Dendritic cell treated with granulocyte-macrophage colony-stimulating factor and Interleukin-4, amounts not matched to agents 40 ng/mL and 50 ng/mL, for 4 days (primary cell): ENCODE results near the gene CPA3.

Source experiments
- H3K27ac Mint-ChIP-seq: one replicate; pipeline ENCODE4 v1.8.0; 2022; ENCODE audit warnings: mild to moderate bottlenecking, mixed read lengths
- H3K27me3 Mint-ChIP-seq: one replicate; pipeline ENCODE4 v1.8.0; 2022; ENCODE audit warnings: mild to moderate bottlenecking, mixed read lengths
- H3K36me3 Mint-ChIP-seq: one replicate; pipeline ENCODE4 v1.8.0; 2022; ENCODE audit warnings: low read depth, mixed read lengths
- H3K4me1 Mint-ChIP-seq: one replicate; pipeline ENCODE4 v1.8.0; 2022; ENCODE audit warnings: low read depth, mixed read lengths
- H3K4me3 Mint-ChIP-seq: one replicate; pipeline ENCODE4 v1.8.0; 2022; ENCODE audit warnings: mild to moderate bottlenecking, moderate library complexity, mixed read lengths
- H3K9me3 Mint-ChIP-seq: one replicate; pipeline ENCODE4 v1.8.0; 2022; ENCODE audit warnings: mixed read lengths
- intact Hi-C: fragments of 100-400 bp; cut with micrococcal nuclease; formaldehyde crosslinking; loops from one replicate; pipeline ENCODE4 v1.15.0; 2022

The CPA3 gene

DNA sequence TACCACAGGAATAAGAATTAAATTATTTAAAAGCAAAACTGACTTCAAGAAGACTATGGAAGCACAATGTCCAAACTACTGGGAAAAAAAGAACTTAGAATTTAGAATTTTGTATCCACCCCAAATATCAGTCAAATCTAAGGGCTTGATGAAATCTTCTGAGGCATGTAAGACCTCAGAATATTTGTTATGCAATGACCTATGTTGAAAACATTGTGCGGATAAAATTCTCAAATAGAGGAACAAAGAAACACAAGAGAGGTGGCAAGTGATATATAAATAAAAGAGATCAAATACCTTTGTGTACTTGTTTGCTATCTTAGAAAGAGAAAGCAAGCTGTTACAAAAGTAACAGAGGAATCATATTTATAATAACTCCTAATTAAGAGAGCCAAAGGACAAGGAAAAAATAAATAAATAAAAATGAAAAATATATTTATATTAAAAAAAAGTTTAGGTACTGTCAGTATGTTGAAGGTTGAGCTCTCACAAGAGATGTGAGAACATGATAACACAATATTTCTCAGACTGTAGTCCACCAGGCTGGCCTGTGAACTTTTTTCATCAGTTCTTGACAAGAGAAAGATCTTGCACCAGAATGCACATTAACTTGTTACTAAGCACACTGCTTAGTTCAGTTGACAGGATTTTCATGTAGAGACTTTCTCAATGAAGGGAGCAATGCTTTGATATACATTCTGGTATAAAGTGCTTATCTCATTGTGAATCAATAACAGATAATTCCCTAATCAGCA is 50.0 kb downstream of the CPA3 start:
- Mint-ChIP-seq H3K4me3 (no peak overlapping the region), H3K27me3 (no peaks in the 10 kb centered on the region), H3K36me3 (no peaks in the 10 kb centered on the region), H3K4me1 (no peaks in the 10 kb centered on the region), H3K27ac (no peak overlapping the region), H3K9me3 (no peaks in the 10 kb centered on the region)
- intact Hi-C loops = no loop called here

- H3K27me3 Mint-ChIP-seq = no peaks in the 10 kb centered on the region
- H3K27ac Mint-ChIP-seq = no peak overlapping the region
- H3K9me3 Mint-ChIP-seq = no peaks in the 10 kb centered on the region
- no peak overlapping the region for H3K4me3 Mint-ChIP-seq
- intact Hi-C loops = no loop called here
- no peaks in the 10 kb centered on the region for H3K4me1 Mint-ChIP-seq
- no peaks in the 10 kb centered on the region for H3K36me3 Mint-ChIP-seq
These were observed 51.0 kb downstream of the CPA3 start for GRCh38 chr3:148916132-148916531.

GRCh38 chr3:148922467-148922866 is 57.4 kb downstream of the CPA3 start:
- intact Hi-C loops = no loop called here

GRCh38 chr3:148923592-148923991 is 58.5 kb downstream of the CPA3 start:
- Mint-ChIP-seq H3K4me1 (no peaks in the 10 kb centered on the region), H3K4me3 (no peak overlapping the region), H3K9me3 (no peaks in the 10 kb centered on the region), H3K27ac (no peak overlapping the region), H3K27me3 (no peaks in the 10 kb centered on the region), H3K36me3 (no peaks in the 10 kb centered on the region)
- intact Hi-C loops = no loop called here

More at GRCh38 chr3:148922467-148922866, 57.4 kb downstream of the CPA3 start:
- no peaks in the 10 kb centered on the region for H3K27me3 Mint-ChIP-seq
- H3K36me3 Mint-ChIP-seq = no peaks in the 10 kb centered on the region
- H3K27ac Mint-ChIP-seq = no peak overlapping the region
- no peaks in the 10 kb centered on the region for H3K9me3 Mint-ChIP-seq
- no peaks in the 10 kb centered on the region for H3K4me1 Mint-ChIP-seq
- no peak overlapping the region for H3K4me3 Mint-ChIP-seq

GRCh38 chr3:148924562-148924961 is 59.5 kb downstream of the CPA3 start:
- no peaks in the 10 kb centered on the region for H3K36me3 Mint-ChIP-seq
- no peaks in the 10 kb centered on the region for H3K27me3 Mint-ChIP-seq
- H3K4me1 Mint-ChIP-seq = no peaks in the 10 kb centered on the region
- intact Hi-C loops = no loop called here
- no peak overlapping the region for H3K4me3 Mint-ChIP-seq
- H3K27ac Mint-ChIP-seq = no peak overlapping the region
- H3K9me3 Mint-ChIP-seq = no peaks in the 10 kb centered on the region

DNA sequence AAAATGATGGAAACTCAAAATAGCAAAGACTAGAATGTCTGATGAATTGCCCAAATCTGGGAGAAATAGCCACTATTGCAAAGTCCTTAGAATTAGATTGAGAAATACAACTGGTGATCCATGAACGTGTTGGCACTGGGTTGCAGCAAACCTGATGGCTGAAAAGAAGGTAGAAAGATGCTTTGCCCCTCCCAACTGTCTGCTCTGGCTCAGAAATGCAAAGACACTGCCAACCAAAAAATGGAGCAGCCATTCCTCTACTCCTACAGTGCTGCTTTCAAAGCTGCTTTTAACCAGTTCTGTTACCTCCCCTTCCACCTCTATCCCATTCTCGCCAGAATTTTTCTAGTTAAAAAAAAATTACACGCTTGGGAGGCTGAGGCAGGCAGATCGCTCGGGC is 60.7 kb downstream of the CPA3 start:
- H3K4me3 Mint-ChIP-seq = no peak overlapping the region
- H3K9me3 Mint-ChIP-seq = no peaks in the 10 kb centered on the region
- no peaks in the 10 kb centered on the region for H3K36me3 Mint-ChIP-seq
- no peaks in the 10 kb centered on the region for H3K27me3 Mint-ChIP-seq
- no peaks in the 10 kb centered on the region for H3K4me1 Mint-ChIP-seq
- intact Hi-C loops = no loop called here
- H3K27ac Mint-ChIP-seq = no peak overlapping the region

DNA sequence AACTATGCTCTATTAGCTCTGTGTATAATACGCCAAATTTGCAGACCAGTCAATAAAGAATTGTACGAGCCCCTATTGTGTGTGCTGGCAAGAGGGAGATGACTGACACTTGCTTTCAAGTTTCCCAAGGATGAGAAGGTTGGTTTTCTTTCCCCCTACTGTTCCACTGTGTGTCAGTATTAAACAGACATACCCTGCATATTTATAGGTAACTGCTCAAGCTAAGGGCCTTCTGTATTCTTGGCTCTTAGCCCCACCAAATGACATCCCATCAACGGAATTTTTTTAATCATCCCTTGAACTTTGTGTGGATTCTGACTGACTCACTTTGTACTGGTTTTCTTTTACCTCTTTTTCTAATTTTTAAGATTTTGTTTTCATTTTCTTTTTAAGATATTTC is 65.7 kb downstream of the CPA3 start:
- Mint-ChIP-seq H3K27ac (no peak overlapping the region), H3K36me3 (no peaks in the 10 kb centered on the region), H3K9me3 (no peaks in the 10 kb centered on the region), H3K4me3 (no peak overlapping the region), H3K27me3 (no peaks in the 10 kb centered on the region), H3K4me1 (no peaks in the 10 kb centered on the region)
- intact Hi-C loops = no loop called here

DNA sequence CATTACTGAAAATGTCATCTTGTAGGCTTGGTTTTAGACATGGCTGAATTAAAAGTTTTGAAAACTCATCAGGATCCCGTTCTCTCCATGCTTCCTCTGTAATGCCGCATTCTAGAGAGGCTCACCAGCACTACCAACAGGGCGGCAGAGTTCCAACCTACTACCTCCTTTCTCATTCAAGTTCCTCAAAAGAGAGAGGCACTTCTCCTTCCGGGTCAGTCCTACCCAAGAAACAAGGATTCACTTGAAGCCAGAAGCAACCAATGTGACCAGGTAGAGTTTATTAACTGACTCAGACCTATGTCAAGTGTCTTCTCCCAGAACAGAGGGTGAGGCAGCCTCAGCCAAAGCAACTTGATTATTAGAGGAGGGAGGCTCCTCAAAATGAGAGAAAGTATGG is 66.5 kb downstream of the CPA3 start:
- Mint-ChIP-seq H3K36me3 (no peaks in the 10 kb centered on the region), H3K27me3 (no peaks in the 10 kb centered on the region), H3K4me3 (no peak overlapping the region), H3K27ac (no peak overlapping the region), H3K4me1 (no peaks in the 10 kb centered on the region), H3K9me3 (no peaks in the 10 kb centered on the region)
- intact Hi-C loops = no loop called here

- intact Hi-C loops = no loop called here
- no peaks in the 10 kb centered on the region for H3K36me3 Mint-ChIP-seq
- H3K9me3 Mint-ChIP-seq = no peaks in the 10 kb centered on the region
- H3K4me3 Mint-ChIP-seq = no peak overlapping the region
- no peaks in the 10 kb centered on the region for H3K4me1 Mint-ChIP-seq
- H3K27ac Mint-ChIP-seq = no peak overlapping the region
- no peaks in the 10 kb centered on the region for H3K27me3 Mint-ChIP-seq
These were observed 67.9 kb downstream of the CPA3 start for GRCh38 chr3:148932972-148933371.

DNA sequence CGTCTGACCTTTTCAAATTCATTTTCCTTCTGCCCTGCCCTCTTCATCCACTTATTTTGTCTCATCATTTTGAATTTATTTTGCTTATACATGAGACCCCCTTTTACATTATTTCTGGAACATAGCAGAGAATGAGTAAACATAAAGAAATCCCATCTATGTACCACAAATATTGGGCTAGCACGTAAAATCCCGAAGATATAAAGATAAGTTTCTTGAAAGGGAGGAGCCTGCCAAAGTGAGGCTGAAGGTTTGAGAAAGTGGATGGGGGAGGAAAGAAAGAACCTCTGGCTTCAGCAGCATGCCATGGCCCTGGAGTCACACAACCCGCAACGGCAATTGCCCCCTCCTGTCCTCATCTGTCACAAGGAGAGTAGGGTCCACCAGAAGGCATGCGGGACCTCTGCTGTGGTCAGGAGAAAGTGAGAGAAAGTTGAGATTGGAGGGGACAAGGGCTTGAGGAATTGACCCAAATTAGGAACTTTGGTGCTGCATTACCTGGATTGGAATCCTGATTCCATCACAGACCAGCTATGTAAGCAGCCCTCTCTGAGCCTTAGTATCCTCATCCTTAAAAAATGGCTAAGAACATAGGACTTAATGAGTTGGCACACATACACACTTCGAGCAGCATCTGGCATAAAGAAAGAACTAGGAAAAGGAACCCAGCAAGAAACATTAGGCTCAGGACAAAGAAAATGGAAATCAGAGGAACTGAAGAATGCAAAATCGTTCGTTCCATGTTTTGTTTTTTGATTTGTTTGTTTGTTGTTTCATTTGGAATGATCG is 72.6 kb downstream of the CPA3 start:
- Mint-ChIP-seq H3K27ac (no peak overlapping the region), H3K36me3 (no peaks in the 10 kb centered on the region), H3K9me3 (no peaks in the 10 kb centered on the region), H3K4me3 (no peak overlapping the region), H3K4me1 (no peaks in the 10 kb centered on the region), H3K27me3 (no peaks in the 10 kb centered on the region)
- intact Hi-C loops = no loop called here

- no peak overlapping the region for H3K4me3 Mint-ChIP-seq
- H3K27me3 Mint-ChIP-seq = no peaks in the 10 kb centered on the region
- intact Hi-C loops = no loop called here
- H3K9me3 Mint-ChIP-seq = no peaks in the 10 kb centered on the region
- no peaks in the 10 kb centered on the region for H3K36me3 Mint-ChIP-seq
- no peaks in the 10 kb centered on the region for H3K4me1 Mint-ChIP-seq
- no peak overlapping the region for H3K27ac Mint-ChIP-seq
These were observed 73.2 kb downstream of the CPA3 start for GRCh38 chr3:148938306-148938705.

DNA sequence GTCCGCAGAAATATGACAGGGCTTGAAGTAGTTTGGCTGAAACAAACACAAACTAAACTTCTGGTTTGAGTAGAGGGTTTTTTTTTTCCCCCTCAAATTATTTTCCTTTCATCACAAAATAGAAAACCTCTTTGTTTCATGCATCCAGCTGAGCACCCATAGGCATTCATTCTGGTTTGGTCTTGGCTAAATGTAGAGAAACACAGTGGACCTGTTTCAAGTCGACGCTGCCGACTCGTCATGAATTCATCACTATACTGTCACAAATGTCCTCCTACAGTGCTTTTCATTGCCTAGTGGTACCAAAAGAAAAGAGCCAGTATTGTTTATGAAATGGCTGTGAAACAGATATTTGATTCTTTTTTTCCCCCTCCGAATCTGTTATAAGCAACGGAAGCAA is 73.8 kb downstream of the CPA3 start:
- H3K4me1 Mint-ChIP-seq = no peaks in the 10 kb centered on the region
- H3K36me3 Mint-ChIP-seq = no peaks in the 10 kb centered on the region
- intact Hi-C loops = no loop called here
- H3K27me3 Mint-ChIP-seq = no peaks in the 10 kb centered on the region
- no peak overlapping the region for H3K27ac Mint-ChIP-seq
- H3K9me3 Mint-ChIP-seq = no peaks in the 10 kb centered on the region
- no peak overlapping the region for H3K4me3 Mint-ChIP-seq

GRCh38 chr3:148940983-148941382 is 75.9 kb downstream of the CPA3 start:
- Mint-ChIP-seq H3K9me3 (no peaks in the 10 kb centered on the region), H3K4me3 (no peak overlapping the region), H3K4me1 (no peaks in the 10 kb centered on the region), H3K36me3 (no peaks in the 10 kb centered on the region), H3K27ac (no peak overlapping the region), H3K27me3 (no peaks in the 10 kb centered on the region)
- intact Hi-C loops = no loop called here

DNA sequence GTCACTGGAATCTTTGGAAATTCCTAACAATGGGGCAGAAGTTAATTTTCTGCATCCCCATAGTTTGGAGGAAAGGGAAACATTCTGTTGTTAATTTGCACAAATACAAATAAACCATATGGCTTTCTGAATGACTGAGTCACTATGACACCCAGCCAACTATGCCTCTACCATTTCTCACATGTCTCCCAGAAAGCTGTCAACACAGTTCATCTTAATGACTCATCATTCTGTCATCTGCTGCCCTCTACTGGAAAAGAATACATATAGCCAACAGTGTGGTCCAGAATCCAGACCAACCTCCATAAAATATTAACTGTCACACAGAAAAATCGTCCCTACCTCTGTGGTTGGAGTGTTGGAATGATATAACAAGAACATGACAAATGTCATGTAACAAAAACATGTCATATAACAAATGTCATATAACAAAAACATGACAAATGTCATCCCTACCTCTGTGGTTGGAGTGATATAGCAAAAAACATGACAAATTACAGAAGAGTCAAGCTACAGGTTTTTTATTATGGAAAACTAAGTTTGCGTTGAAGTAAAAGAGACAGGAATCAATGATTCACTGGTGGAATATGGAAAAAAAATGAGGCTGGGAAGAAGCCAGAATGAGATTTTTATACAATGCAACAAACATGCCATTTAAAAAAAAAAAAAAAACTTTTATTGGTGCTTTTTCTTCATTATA is 78.6 kb downstream of the CPA3 start:
- Mint-ChIP-seq H3K9me3 (no peaks in the 10 kb centered on the region), H3K4me3 (no peak overlapping the region), H3K36me3 (no peaks in the 10 kb centered on the region), H3K27me3 (no peaks in the 10 kb centered on the region), H3K4me1 (no peaks in the 10 kb centered on the region), H3K27ac (no peak overlapping the region)
- intact Hi-C loops = loop anchor here (1.0 to 2.0 kb wide), 3 partner anchors 81 to 635 kb away; no protein-coding TSS in a partner anchor
